OCI-LY3 (cell line): ENCODE data around the gene CELF4.

Experiments
- CTCF ChIP-seq: fragments of 200-600, 300-600 bp; sonication (generic); IDR thresholded peaks from 2 replicates; pipeline ENCODE4 v1.5.1; 2014; ENCODE audit warnings: antibody characterized with exemption, low read length, low read depth
- EZH2phosphoT487 ChIP-seq: fragments of 200-600 bp; shearing (Covaris generic); IDR thresholded peaks from 2 replicates; pipeline ENCODE4 v1.6.1; 2018; ENCODE audit warnings: antibody characterized with exemption, mixed run types, low read depth

- no peak for TF ChIP-seq CTCF
- no peak for TF ChIP-seq EZH2phosphoT487
These were observed 259.2 kb downstream of the CELF4 start for GRCh38 chr18:37306432-37306831.
